ENCODE results near the gene IFT172. TPM values are rescaled to one million over a fixed set of nuclear protein-coding genes. Genes with fewer than 3 reads are reported as not detected.

The IFT172 gene
- total and polyA plus RNA-seq, 2 donors (not counting 1 experiment from before 2014, with no cell fraction given) = 21.4 to 33.3 TPM

GRCh38 chr2:27498975-27499374 lies 9.4 kb upstream of the IFT172 start:
- no peak overlapping the region for H3K4me3 ChIP-seq (ENCODE audit: control extremely low read depth in 1 of 5, extremely low read depth in 1 of 5, insufficient read depth in 1 of 5, low read depth in 2 of 5, low read length in 4 of 5)
- WGBS (ENCODE audit: insufficient coverage) = 80% methylated on average over 3 of the region's 3 CpGs
- CTCF ChIA-PET = no interaction called here
- POLR2A ChIA-PET = no interaction called here
- no peak for DNase-seq
- no peaks in the 10 kb centered on the region for H4K20me1 ChIP-seq (ENCODE audit: control insufficient read depth, insufficient read depth, low read length, poor library complexity, severe bottlenecking)
- H3K27ac ChIP-seq (ENCODE audit: low read length in 2 of 2) = no peak overlapping the region
- H3K9ac ChIP-seq (ENCODE audit: low read length) = no peak overlapping the region
- no peak overlapping the region for H3K4me3 Mint-ChIP-seq
- no peak overlapping the region for H2AFZ ChIP-seq (ENCODE audit: insufficient read depth, low read depth, low read length, poor library complexity, severe bottlenecking)
- intact Hi-C loops (cut with micrococcal nuclease) = no loop called here
- H3K4me1 Mint-ChIP-seq = peaks cover 7% of the 10 kb centered on the region
- H3K4me1 ChIP-seq (ENCODE audit: control insufficient read depth in 2 of 2, insufficient read depth in 2 of 2, low read length in 2 of 2) = peaks cover 10 to 18% of the 10 kb centered on the region in 2 donors
- H3K4me2 ChIP-seq (replicated peaks; ENCODE audit: low read depth, low read length, poor library complexity, severe bottlenecking) = no peak overlapping the region
- no peaks in the 10 kb centered on the region for H3K36me3 ChIP-seq (replicated peaks in 1 of 2; ENCODE audit: control extremely low read depth in 1 of 2, control insufficient read depth in 1 of 2, extremely low read depth in 1 of 2, insufficient read depth in 2 of 2, low read length in 1 of 2)
- TF ChIP-seq CTCF (IDR thresholded peaks at IDR 0.05) (no peak), EZH2 (IDR thresholded peaks at IDR 0.05; ENCODE audit: borderline replicate concordance, insufficient read depth, low read depth, low read length, poor library complexity, severe bottlenecking) (no peak)
- no peak overlapping the region for H3K27ac Mint-ChIP-seq
- H3K79me2 ChIP-seq (ENCODE audit: control insufficient read depth, insufficient read depth, low read length) = no peaks in the 10 kb centered on the region
- peaks cover 0 to 6% (median 0%) of the 10 kb centered on the region in 3 donors for H3K9me3 ChIP-seq (ENCODE audit: control extremely low read depth in 1 of 3, control insufficient read depth in 2 of 3, insufficient read depth in 1 of 3, low read length in 2 of 3)
- no peak for ATAC-seq (ENCODE audit: low read depth)
- peaks cover 0 to 46% (median 34%) of the 10 kb centered on the region in 4 experiments for H3K27me3 ChIP-seq (replicated peaks in 1 of 4; ENCODE audit: control extremely low read depth in 1 of 4, control insufficient read depth in 3 of 4, insufficient read depth in 4 of 4, low read length in 3 of 4)
- no peaks in the 10 kb centered on the region for H3K9me3 Mint-ChIP-seq (ENCODE audit: insufficient read depth)
- peaks cover 53% of the 10 kb centered on the region for H3K27me3 Mint-ChIP-seq

GRCh38 chr2:27497288-27497627 lies 7.7 kb upstream of the IFT172 start:
- peaks cover 61% of the 10 kb centered on the region for H3K27me3 Mint-ChIP-seq

More at GRCh38 chr2:27497288-27497627, 7.7 kb upstream of the IFT172 start:
- no peak overlapping the region for H3K4me3 Mint-ChIP-seq
- ChIA-PET CTCF (no interaction called here), POLR2A (no interaction called here)
- ATAC-seq (ENCODE audit: low read depth) = no peak
- TF ChIP-seq CTCF (IDR thresholded peaks at IDR 0.05) = no peak
- no peak for TF ChIP-seq EZH2 (IDR thresholded peaks at IDR 0.05; ENCODE audit: borderline replicate concordance, insufficient read depth, low read depth, low read length, poor library complexity, severe bottlenecking)
- no peak overlapping the region for H3K27ac ChIP-seq (ENCODE audit: low read length in 2 of 2)
- peaks cover 10% of the 10 kb centered on the region for H3K4me1 Mint-ChIP-seq
- intact Hi-C loops (cut with micrococcal nuclease) = no loop called here
- H3K27me3 ChIP-seq (replicated peaks in 1 of 4; ENCODE audit: control extremely low read depth in 1 of 4, control insufficient read depth in 3 of 4, insufficient read depth in 4 of 4, low read length in 3 of 4) = peaks cover 0 to 58% (median 39%) of the 10 kb centered on the region in 4 experiments
- H2AFZ ChIP-seq (ENCODE audit: insufficient read depth, low read depth, low read length, poor library complexity, severe bottlenecking) = no peak overlapping the region
- no peak overlapping the region for H3K4me3 ChIP-seq (ENCODE audit: control extremely low read depth in 1 of 5, extremely low read depth in 1 of 5, insufficient read depth in 1 of 5, low read depth in 2 of 5, low read length in 4 of 5)
- no peak overlapping the region for H3K9ac ChIP-seq (ENCODE audit: low read length)
- DNase-seq = no peak
- H4K20me1 ChIP-seq (ENCODE audit: control insufficient read depth, insufficient read depth, low read length, poor library complexity, severe bottlenecking) = no peaks in the 10 kb centered on the region
- H3K9me3 ChIP-seq (ENCODE audit: control extremely low read depth in 1 of 3, control insufficient read depth in 2 of 3, insufficient read depth in 1 of 3, low read length in 2 of 3) = peaks cover 0 to 6% (median 0%) of the 10 kb centered on the region in 3 donors
- no peaks in the 10 kb centered on the region for H3K9me3 Mint-ChIP-seq (ENCODE audit: insufficient read depth)
- WGBS (ENCODE audit: insufficient coverage) = 90% methylated on average over 3 of the region's 4 CpGs
- peaks cover 10 to 18% of the 10 kb centered on the region in 2 donors for H3K4me1 ChIP-seq (ENCODE audit: control insufficient read depth in 2 of 2, insufficient read depth in 2 of 2, low read length in 2 of 2)
- H3K4me2 ChIP-seq (replicated peaks; ENCODE audit: low read depth, low read length, poor library complexity, severe bottlenecking) = no peak overlapping the region
- H3K27ac Mint-ChIP-seq = no peak overlapping the region
- H3K36me3 ChIP-seq (replicated peaks in 1 of 2; ENCODE audit: control extremely low read depth in 1 of 2, control insufficient read depth in 1 of 2, extremely low read depth in 1 of 2, insufficient read depth in 2 of 2, low read length in 1 of 2) = no peaks in the 10 kb centered on the region
- no peaks in the 10 kb centered on the region for H3K79me2 ChIP-seq (ENCODE audit: control insufficient read depth, insufficient read depth, low read length)

Measured in B cell (primary cell).